Activated naive CD4-positive, alpha-beta T cell treated with anti-CD3 and anti-CD28 coated beads, Interleukin-2, amount 50 U/mL, for 24 hours (primary cell): ENCODE data around the gene NR1I2.

ENCODE experiments used
- H3K27ac Mint-ChIP-seq: one replicate; pipeline ENCODE4 v1.8.0; 2021; ENCODE audit warnings: mild to moderate bottlenecking, mixed read lengths
- H3K27me3 Mint-ChIP-seq: one replicate; pipeline ENCODE4 v1.8.0; 2021; ENCODE audit warnings: mixed read lengths
- H3K36me3 Mint-ChIP-seq: one replicate; pipeline ENCODE4 v1.8.0; 2021; ENCODE audit warnings: mixed read lengths
- H3K4me1 Mint-ChIP-seq: one replicate; pipeline ENCODE4 v1.8.0; 2021; ENCODE audit warnings: mixed read lengths
- H3K4me3 Mint-ChIP-seq: one replicate; pipeline ENCODE4 v1.8.0; 2021; ENCODE audit warnings: mild to moderate bottlenecking, mixed read lengths
- H3K9me3 Mint-ChIP-seq: one replicate; pipeline ENCODE4 v1.8.0; 2021; ENCODE audit warnings: mixed read lengths

NR1I2 gene

GRCh38 chr3:119781330-119782198, at the start of gene NR1I2:
TSS of gene NR1I2 (plus strand) at chr3:119782101.
- H3K27ac Mint-ChIP-seq = no peak within 1 kb of the TSS
- peaks cover 10% of the 10 kb centered on the region for H3K4me1 Mint-ChIP-seq
- no peak within 1 kb of the TSS for H3K4me3 Mint-ChIP-seq
- no peaks in the 10 kb centered on the region for H3K36me3 Mint-ChIP-seq
- no peaks in the 10 kb centered on the region for H3K27me3 Mint-ChIP-seq
- peaks cover under 1% of the 10 kb centered on the region for H3K9me3 Mint-ChIP-seq

- no peak overlapping the region for H3K4me3 Mint-ChIP-seq
- H3K27me3 Mint-ChIP-seq = no peaks in the 10 kb centered on the region
- H3K9me3 Mint-ChIP-seq = no peaks in the 10 kb centered on the region
- no peak overlapping the region for H3K27ac Mint-ChIP-seq
- no peaks in the 10 kb centered on the region for H3K36me3 Mint-ChIP-seq
- no peaks in the 10 kb centered on the region for H3K4me1 Mint-ChIP-seq
Measured at GRCh38 chr3:119733812-119734211, 48.1 kb upstream of the NR1I2 start.

- Mint-ChIP-seq H3K27ac (no peak overlapping the region), H3K9me3 (no peaks in the 10 kb centered on the region), H3K4me1 (no peaks in the 10 kb centered on the region), H3K27me3 (peaks cover 10% of the 10 kb centered on the region), H3K36me3 (no peaks in the 10 kb centered on the region), H3K4me3 (no peak overlapping the region)
Measured at GRCh38 chr3:119738741-119739140, 43.2 kb upstream of the NR1I2 start.

GRCh38 chr3:119741657-119742590, 40.0 kb upstream of the NR1I2 start:
- H3K27me3 Mint-ChIP-seq = peaks cover 19% of the 10 kb centered on the region
- no peak overlapping the region for H3K27ac Mint-ChIP-seq
- H3K4me1 Mint-ChIP-seq = no peaks in the 10 kb centered on the region
- H3K4me3 Mint-ChIP-seq = no peak overlapping the region
- H3K9me3 Mint-ChIP-seq = no peaks in the 10 kb centered on the region
- H3K36me3 Mint-ChIP-seq = no peaks in the 10 kb centered on the region

GRCh38 chr3:119743921-119744320, 38.0 kb upstream of the NR1I2 start:
- H3K4me1 Mint-ChIP-seq = no peaks in the 10 kb centered on the region
- peaks cover 24% of the 10 kb centered on the region for H3K27me3 Mint-ChIP-seq
- no peak overlapping the region for H3K27ac Mint-ChIP-seq
- no peaks in the 10 kb centered on the region for H3K36me3 Mint-ChIP-seq
- no peak overlapping the region for H3K4me3 Mint-ChIP-seq
- no peaks in the 10 kb centered on the region for H3K9me3 Mint-ChIP-seq

- H3K27me3 Mint-ChIP-seq = peaks cover 26% of the 10 kb centered on the region
Measured at GRCh38 chr3:119745942-119746341, 36.0 kb upstream of the NR1I2 start.

GRCh38 chr3:119746423-119746822, 35.5 kb upstream of the NR1I2 start:
- no peak overlapping the region for H3K4me3 Mint-ChIP-seq
- no peaks in the 10 kb centered on the region for H3K4me1 Mint-ChIP-seq
- H3K9me3 Mint-ChIP-seq = no peaks in the 10 kb centered on the region
- H3K27me3 Mint-ChIP-seq = peaks cover 26% of the 10 kb centered on the region
- H3K27ac Mint-ChIP-seq = no peak overlapping the region
- H3K36me3 Mint-ChIP-seq = no peaks in the 10 kb centered on the region

More at GRCh38 chr3:119745942-119746341, 36.0 kb upstream of the NR1I2 start:
- H3K27ac Mint-ChIP-seq = no peak overlapping the region
- H3K9me3 Mint-ChIP-seq = no peaks in the 10 kb centered on the region
- no peaks in the 10 kb centered on the region for H3K36me3 Mint-ChIP-seq
- no peak overlapping the region for H3K4me3 Mint-ChIP-seq
- no peaks in the 10 kb centered on the region for H3K4me1 Mint-ChIP-seq

GRCh38 chr3:119747357-119747756, 34.5 kb upstream of the NR1I2 start:
- Mint-ChIP-seq H3K27ac (no peak overlapping the region), H3K4me1 (no peaks in the 10 kb centered on the region), H3K36me3 (no peaks in the 10 kb centered on the region), H3K9me3 (no peaks in the 10 kb centered on the region), H3K4me3 (no peak overlapping the region), H3K27me3 (peaks cover 22% of the 10 kb centered on the region)

- H3K27ac Mint-ChIP-seq = no peak overlapping the region
- H3K4me1 Mint-ChIP-seq = no peaks in the 10 kb centered on the region
- H3K27me3 Mint-ChIP-seq = peaks cover 21% of the 10 kb centered on the region
- H3K36me3 Mint-ChIP-seq = no peaks in the 10 kb centered on the region
- peaks cover 4% of the 10 kb centered on the region for H3K9me3 Mint-ChIP-seq
- no peak overlapping the region for H3K4me3 Mint-ChIP-seq
Measured at GRCh38 chr3:119748991-119749390, 32.9 kb upstream of the NR1I2 start.

GRCh38 chr3:119751423-119751822, 30.5 kb upstream of the NR1I2 start:
- no peak overlapping the region for H3K27ac Mint-ChIP-seq
- H3K4me1 Mint-ChIP-seq = no peaks in the 10 kb centered on the region
- no peak overlapping the region for H3K4me3 Mint-ChIP-seq
- peaks cover 10% of the 10 kb centered on the region for H3K9me3 Mint-ChIP-seq
- H3K36me3 Mint-ChIP-seq = no peaks in the 10 kb centered on the region
- peaks cover 28% of the 10 kb centered on the region for H3K27me3 Mint-ChIP-seq

GRCh38 chr3:119759962-119760361, 21.9 kb upstream of the NR1I2 start:
- no peaks in the 10 kb centered on the region for H3K4me1 Mint-ChIP-seq
- H3K9me3 Mint-ChIP-seq = peaks cover 8% of the 10 kb centered on the region
- H3K36me3 Mint-ChIP-seq = peaks cover 3% of the 10 kb centered on the region
- peaks cover 29% of the 10 kb centered on the region for H3K27me3 Mint-ChIP-seq
- no peak overlapping the region for H3K27ac Mint-ChIP-seq
- no peak overlapping the region for H3K4me3 Mint-ChIP-seq

- H3K27me3 Mint-ChIP-seq = peaks cover 16% of the 10 kb centered on the region
- peaks cover 3% of the 10 kb centered on the region for H3K36me3 Mint-ChIP-seq
- no peak overlapping the region for H3K4me3 Mint-ChIP-seq
- H3K4me1 Mint-ChIP-seq = no peaks in the 10 kb centered on the region
- peaks cover 8% of the 10 kb centered on the region for H3K9me3 Mint-ChIP-seq
- no peak overlapping the region for H3K27ac Mint-ChIP-seq
Measured at GRCh38 chr3:119762876-119763275, 19.0 kb upstream of the NR1I2 start.

GRCh38 chr3:119763466-119763865, 18.4 kb upstream of the NR1I2 start:
- no peak overlapping the region for H3K4me3 Mint-ChIP-seq
- H3K4me1 Mint-ChIP-seq = no peaks in the 10 kb centered on the region
- H3K27ac Mint-ChIP-seq = no peak overlapping the region
- peaks cover 3% of the 10 kb centered on the region for H3K36me3 Mint-ChIP-seq
- H3K9me3 Mint-ChIP-seq = peaks cover 8% of the 10 kb centered on the region
- H3K27me3 Mint-ChIP-seq = peaks cover 15% of the 10 kb centered on the region

- Mint-ChIP-seq H3K4me1 (no peaks in the 10 kb centered on the region), H3K4me3 (no peak overlapping the region), H3K9me3 (peaks cover 8% of the 10 kb centered on the region), H3K27ac (no peak overlapping the region), H3K27me3 (peaks cover 14% of the 10 kb centered on the region), H3K36me3 (peaks cover 3% of the 10 kb centered on the region)
Measured at GRCh38 chr3:119765239-119765638, 16.7 kb upstream of the NR1I2 start.

- H3K4me3 Mint-ChIP-seq = no peak overlapping the region
- no peaks in the 10 kb centered on the region for H3K27me3 Mint-ChIP-seq
- no peaks in the 10 kb centered on the region for H3K36me3 Mint-ChIP-seq
- H3K4me1 Mint-ChIP-seq = no peaks in the 10 kb centered on the region
- H3K27ac Mint-ChIP-seq = no peak overlapping the region
- no peaks in the 10 kb centered on the region for H3K9me3 Mint-ChIP-seq
Measured at GRCh38 chr3:119767936-119768601, 13.8 kb upstream of the NR1I2 start.
